GM12873 (cell line): ENCODE results near the gene SPDYE5.
"Not testable (repeated sequence)": the region's sequence is repeated elsewhere in the genome, so short reads cannot be mapped to it uniquely, and the experiment has no call there.

Experiments
- CTCF ChIP-seq: IDR thresholded peaks from 2 replicates; pipeline ENCODE4 v1.5.1; 2012; ENCODE audit warnings: low read depth, mild to moderate bottlenecking, moderate library complexity, low read length, control low read depth; ENCODE audit not compliant: insufficient read depth; ENCODE audit errors: missing control alignments

The SPDYE5 gene

DNA sequence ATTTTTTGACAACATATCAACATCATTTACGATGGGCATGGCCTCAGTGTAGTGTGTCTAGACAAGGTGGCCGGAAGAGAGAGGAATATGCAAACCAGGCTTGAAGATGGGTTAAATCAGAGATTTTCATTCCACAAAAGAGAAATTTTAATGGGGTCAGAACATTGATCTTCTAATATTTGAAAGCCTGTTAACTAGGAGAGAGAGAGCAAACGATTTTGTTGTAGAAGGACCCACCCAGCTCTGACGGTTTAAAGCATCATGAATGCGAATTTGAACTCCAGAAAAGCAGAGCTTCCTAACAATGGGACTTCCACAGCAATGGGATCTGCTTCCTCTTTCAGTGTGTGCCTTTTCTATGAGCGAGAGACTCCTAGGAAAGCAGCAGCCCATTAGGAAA is at the start of gene SPDYE5:
TSS of gene SPDYE5 (plus strand) at position 301 of the 400 bp plus-strand sequence. CDS start 1,728 bp downstream, outside the sequence.
- TF ChIP-seq CTCF: not testable (repeated sequence)

- TF ChIP-seq CTCF: peak; percentile 47
Observed at GRCh38 chr7:75452494-75452955, 39.6 kb upstream of the SPDYE5 start.

DNA sequence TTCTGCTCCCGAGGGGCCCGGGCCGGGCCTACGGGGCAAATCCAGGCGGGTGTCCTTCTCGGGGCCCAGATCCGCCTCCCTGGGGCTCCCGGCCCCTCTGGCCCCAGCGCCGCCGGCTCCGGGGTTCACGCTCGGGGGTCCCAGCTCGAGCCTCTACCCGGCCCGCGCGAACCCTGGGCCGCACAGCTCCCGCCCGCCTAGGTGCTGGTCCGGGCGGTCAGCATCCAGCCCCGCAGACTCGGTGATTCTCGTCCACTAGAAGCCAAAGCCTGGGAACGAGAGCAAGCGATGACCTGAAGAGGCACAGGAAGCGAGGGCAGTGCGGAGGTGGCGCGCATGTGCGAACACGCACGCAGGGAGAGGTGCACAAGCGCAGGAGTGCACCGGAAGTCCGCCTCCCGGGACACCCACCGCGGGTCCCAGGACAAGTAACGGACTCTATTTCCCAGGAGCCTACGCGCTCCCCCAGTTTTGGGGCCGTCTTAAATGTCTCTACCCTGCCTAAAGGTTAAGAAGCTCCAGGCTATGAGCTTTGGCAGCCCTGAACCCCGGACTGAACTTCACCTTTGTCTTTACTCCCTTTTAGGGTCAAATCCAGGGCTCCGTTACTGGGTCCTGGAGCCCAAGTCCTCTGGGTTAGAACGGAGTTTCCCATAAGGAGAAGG is 6.0 kb upstream of the SPDYE5 start, which contains the start of gene POM121C:
TSS of gene POM121C (minus strand) at position 321 of the 665 bp plus-strand sequence. CDS start 44,803 bp downstream, outside the sequence.
- not testable (repeated sequence) for TF ChIP-seq CTCF

DNA sequence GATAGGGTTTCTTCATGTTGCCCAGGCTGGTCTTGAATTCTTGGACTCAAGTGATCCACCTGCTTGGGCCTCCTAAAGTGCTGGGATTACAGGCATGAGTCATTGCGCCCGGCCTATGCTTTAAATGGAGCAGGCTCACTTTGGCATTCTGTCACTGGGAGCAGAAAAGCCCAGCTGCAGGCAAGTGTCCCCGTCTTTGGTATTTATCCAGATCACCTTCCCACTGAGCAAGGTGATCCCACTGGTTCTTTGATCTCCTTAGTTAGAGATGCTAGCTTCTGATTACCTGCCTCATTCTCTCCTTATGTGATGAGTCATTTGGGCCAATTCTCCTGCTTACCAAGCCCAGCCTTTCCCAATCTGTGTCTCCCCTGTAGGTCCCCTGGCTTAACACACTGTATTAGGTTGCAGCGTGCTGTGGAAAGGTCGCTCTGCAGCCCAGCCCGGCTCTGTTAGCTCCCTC is 39.3 kb downstream of the SPDYE5 start:
- no peak for TF ChIP-seq CTCF

DNA sequence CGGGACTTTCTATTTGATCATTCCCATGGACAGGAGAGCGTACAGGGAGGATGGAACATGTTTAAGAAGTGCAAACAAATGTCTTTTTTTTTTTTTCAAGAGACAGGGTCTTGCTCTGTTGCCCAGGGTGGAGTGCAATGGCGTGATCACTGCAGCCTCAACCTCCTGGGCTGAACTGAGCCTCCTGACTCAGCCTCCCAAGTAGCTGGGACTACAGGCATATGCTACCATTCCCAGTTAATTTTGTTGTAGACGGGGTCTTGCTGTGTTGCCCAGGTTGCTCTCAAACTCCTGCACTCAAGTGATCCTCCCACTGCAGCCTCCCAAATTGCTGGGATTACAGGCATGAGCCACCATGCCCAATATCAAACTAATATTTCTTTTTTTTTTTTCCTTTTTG is 40.5 kb downstream of the SPDYE5 start:
- TF ChIP-seq CTCF: no peak

DNA sequence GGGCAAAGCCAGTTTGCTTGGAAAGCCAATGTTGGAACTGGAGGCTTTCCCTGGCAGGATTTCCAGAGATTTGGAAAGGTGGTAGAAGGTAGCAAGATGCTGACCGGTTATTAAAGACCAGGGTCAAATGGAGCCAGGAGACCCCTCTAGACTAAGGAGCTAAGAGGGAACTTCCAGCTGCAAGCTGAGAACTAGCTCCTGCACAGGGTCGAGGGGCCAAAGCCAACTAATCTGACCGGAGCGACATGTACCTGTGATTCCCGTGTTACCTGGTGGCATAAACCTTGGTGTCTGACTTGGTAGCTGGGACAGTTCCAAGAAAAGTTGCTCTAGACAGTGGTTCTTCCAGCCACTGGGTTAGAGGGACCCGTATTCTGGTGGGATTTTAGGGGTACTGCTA is 41.8 kb downstream of the SPDYE5 start:
- no peak for TF ChIP-seq CTCF

DNA sequence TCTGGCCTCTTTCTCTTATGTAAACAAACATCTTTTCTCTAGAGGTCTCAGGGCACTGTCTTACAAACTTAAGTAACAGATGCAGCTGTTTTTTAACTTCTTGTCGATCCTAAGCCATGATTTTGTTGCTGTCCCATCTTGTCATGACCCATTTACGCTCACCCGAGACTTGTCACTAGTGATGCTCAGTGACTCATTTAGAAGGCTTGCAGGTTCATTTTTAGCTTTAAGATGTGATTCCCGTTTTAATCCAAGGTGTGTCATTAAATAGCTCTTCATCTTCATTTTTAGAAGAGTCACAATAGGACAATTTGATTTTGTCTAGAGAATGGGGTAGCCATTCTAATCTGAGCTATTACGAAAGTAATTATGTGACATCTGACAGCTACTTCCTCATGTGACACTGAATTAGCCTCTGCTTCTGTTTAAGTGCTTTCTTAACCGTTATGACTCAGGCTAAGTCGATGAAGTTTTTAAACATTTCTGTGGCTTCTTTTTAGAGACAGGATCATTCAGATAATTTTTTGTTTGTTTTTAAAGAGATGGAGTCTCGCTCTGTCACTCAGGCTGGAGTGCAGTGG is 42.7 kb downstream of the SPDYE5 start:
- TF ChIP-seq CTCF: no peak
